Measurements from ENCODE around the gene SLC9A8. TPM values are rescaled to one million over a fixed set of nuclear protein-coding genes. Genes with fewer than 3 reads are reported as not detected.

The SLC9A8 gene
- total and polyA plus RNA-seq, 12 donors: 12.4 to 23.3 (median 17.5) TPM

DNA sequence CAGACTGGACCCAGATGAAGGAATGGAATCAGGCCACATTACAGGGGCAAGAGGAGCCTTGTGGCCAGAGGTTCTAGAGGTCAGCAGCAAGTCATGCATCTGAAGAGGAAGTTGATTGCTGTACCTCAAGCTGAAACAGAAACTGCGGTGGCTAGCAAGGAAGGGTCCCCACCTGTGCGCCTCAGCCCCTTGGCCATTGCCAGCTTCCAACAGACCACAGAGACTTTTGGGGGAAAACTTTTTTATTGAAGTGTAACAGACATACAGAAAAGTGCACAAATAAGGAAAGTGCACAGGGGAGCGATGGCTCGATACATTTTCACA, 26.8 kb upstream of the SLC9A8 start:
- H3K27ac ChIP-seq: peak overlapping the region in 1 of 5 donors; percentile 13
- H3K9me3 ChIP-seq (replicated peaks in 1 of 3): no peaks in the 10 kb centered on the region
- intact Hi-C loops (cut with DNase I): no loop called here
- peaks cover 24 to 26% of the 10 kb centered on the region in 2 donors for H3K4me1 ChIP-seq (replicated peaks in 1 of 2)
- H3K27me3 ChIP-seq: no peaks in the 10 kb centered on the region
- WGBS, 4 donors: 78 to 89% (median 84%) methylated on average over 4 of the region's 4 CpGs
- no peaks in the 10 kb centered on the region for H3K36me3 ChIP-seq (replicated peaks in 1 of 2)
- TF ChIP-seq, protein P1, sequence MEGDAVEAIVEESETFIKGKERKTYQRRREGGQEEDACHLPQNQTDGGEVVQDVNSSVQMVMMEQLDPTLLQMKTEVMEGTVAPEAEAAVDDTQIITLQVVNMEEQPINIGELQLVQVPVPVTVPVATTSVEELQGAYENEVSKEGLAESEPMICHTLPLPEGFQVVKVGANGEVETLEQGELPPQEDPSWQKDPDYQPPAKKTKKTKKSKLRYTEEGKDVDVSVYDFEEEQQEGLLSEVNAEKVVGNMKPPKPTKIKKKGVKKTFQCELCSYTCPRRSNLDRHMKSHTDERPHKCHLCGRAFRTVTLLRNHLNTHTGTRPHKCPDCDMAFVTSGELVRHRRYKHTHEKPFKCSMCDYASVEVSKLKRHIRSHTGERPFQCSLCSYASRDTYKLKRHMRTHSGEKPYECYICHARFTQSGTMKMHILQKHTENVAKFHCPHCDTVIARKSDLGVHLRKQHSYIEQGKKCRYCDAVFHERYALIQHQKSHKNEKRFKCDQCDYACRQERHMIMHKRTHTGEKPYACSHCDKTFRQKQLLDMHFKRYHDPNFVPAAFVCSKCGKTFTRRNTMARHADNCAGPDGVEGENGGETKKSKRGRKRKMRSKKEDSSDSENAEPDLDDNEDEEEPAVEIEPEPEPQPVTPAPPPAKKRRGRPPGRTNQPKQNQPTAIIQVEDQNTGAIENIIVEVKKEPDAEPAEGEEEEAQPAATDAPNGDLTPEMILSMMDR (IDR thresholded peaks at IDR 0.05): no peak
- TF ChIP-seq POLR2A (IDR thresholded peaks at IDR 0.05): no peak
- no peak overlapping the region for H3K4me3 ChIP-seq
- no peak for DNase-seq

DNA sequence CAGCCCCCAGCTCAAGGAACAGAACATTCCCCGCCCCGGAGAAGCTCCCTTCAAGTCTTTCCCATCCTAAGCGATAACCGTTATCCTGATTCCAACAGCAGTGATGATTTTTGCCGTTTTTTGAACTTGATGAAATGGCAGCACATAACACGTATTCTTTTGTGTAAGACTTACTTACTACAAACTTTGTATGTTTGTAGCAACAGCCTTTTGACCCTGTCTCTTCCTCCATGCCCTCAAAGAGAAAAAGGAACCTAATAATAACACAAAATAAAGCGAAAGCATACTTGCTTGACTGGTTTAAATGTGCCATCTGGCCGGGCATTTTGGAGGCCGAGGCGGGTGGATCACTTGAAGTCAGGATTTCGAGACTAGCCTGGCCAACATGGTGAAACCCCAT, 26.4 kb upstream of the SLC9A8 start:
- Histone ChIP-seq H3K9me3 (replicated peaks in 1 of 3) (no peaks in the 10 kb centered on the region), H3K27me3 (no peaks in the 10 kb centered on the region), H3K4me3 (no peak overlapping the region), H3K27ac (peak overlapping the region in 1 of 5 donors; percentile 13), H3K4me1 (replicated peaks in 1 of 2) (peaks cover 26 to 29% of the 10 kb centered on the region in 2 donors), H3K36me3 (replicated peaks in 1 of 2) (no peaks in the 10 kb centered on the region)
- intact Hi-C loops (cut with DNase I): no loop called here
- WGBS, 4 donors: 67 to 81% (median 77%) methylated on average over 9 to 11 of the region's 11 CpGs
- no peak for DNase-seq
- no peak for TF ChIP-seq POLR2A (IDR thresholded peaks at IDR 0.05)
- TF ChIP-seq, protein P1 (IDR thresholded peaks at IDR 0.05): no peak

DNA sequence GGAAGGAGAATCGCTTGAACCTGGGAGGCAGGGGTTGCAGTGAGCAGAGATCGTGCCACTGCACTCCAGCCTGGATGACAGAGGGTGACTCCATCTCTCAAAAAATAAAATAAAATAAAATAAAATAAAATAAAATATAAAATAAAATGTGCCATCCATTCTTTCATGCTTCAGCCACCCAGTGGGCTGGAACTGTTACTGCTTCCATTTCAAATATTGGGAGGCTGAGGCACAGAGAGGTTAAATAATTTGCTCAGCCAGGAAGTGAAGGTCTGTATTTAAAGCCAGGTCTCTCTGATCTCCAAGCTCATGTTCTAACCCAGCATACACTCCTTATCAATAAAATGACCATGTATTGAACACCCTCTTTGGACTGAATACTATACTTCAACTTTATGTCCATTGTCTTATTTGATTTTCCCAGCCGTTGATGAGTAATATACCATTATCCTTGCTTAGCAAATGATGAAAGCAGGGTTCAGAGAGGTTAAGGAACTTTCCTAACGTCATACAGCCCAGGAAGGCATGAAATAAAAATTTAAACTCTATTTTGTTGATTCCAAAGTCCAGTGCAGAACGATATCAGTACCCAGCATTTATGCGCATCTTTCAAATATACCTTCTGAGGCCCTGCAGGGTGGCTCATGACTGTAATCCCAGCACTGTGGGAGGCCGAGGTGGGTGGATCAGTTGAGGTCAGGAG, 25.8 kb upstream of the SLC9A8 start:
- intact Hi-C loops (cut with DNase I): no loop called here
- 73 to 80% (median 79%) methylated on average over 7 of the region's 7 CpGs for WGBS, 4 donors

More for the DNA sequence above, 25.8 kb upstream of the SLC9A8 start:
- Histone ChIP-seq H3K27ac (peak overlapping the region in 1 of 5 donors; percentile 36), H3K27me3 (no peaks in the 10 kb centered on the region), H3K4me3 (no peak overlapping the region), H3K36me3 (replicated peaks in 1 of 2) (no peaks in the 10 kb centered on the region), H3K4me1 (replicated peaks in 1 of 2) (peaks cover 26 to 34% of the 10 kb centered on the region in 2 donors), H3K9me3 (replicated peaks in 1 of 3) (no peaks in the 10 kb centered on the region)
- DNase-seq: no peak
- no peak for TF ChIP-seq POLR2A (IDR thresholded peaks at IDR 0.05)
- TF ChIP-seq, protein P1 (IDR thresholded peaks at IDR 0.05): peak in 5 of 6 experiments; percentile 10 to 43 (median 35)

Data from adrenal gland (tissue), 12 donors.